ENCODE measurements around the gene G6PC3.
"Not testable (repeated sequence)": the region's sequence is repeated elsewhere in the genome, so short reads cannot be mapped to it uniquely, and the experiment has no call there.

G6PC3 gene

DNA sequence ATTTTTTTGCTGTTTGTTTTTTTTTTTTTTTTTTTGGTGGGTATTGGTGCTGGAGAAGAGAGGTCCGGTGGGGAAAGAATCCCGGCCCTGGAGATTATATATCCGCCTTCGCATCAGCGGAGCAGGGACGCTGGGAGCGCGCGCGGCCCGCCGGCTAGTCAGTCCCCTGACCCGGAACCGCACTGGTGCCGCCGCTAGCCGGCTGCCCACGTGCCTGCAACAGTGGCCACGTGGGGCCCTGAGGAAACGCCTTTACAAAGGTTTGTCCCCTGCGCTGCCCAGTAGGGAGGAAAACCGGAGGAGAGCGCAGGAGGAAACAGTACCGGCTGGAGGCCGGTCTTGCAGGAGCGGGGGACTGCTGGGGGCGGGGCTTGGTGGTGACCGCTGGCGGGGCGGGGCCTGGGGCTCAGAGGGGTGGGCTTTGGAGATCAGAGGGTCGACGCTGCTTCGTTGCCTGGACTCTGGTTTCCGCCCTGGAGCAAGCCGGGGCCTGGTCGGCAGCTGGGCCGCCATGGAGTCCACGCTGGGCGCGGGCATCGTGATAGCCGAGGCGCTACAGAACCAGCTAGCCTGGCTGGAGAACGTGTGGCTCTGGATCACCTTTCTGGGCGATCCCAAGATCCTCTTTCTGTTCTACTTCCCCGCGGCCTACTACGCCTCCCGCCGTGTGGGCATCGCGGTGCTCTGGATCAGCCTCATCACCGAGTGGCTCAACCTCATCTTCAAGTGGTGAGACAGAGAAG, at the start of gene G6PC3:
G6PC3 (plus strand) TSS at position 281 of the 743 bp plus-strand sequence; CDS start at position 512, 231 bp downstream.
- DNase-seq: peak; percentile 100

- DNase-seq: not testable (repeated sequence)
Observed at GRCh38 chr17:44021227-44021626, 49.3 kb upstream of the G6PC3 start.

- no peak for DNase-seq
Observed at GRCh38 chr17:44022246-44022645, 48.3 kb upstream of the G6PC3 start.

DNA sequence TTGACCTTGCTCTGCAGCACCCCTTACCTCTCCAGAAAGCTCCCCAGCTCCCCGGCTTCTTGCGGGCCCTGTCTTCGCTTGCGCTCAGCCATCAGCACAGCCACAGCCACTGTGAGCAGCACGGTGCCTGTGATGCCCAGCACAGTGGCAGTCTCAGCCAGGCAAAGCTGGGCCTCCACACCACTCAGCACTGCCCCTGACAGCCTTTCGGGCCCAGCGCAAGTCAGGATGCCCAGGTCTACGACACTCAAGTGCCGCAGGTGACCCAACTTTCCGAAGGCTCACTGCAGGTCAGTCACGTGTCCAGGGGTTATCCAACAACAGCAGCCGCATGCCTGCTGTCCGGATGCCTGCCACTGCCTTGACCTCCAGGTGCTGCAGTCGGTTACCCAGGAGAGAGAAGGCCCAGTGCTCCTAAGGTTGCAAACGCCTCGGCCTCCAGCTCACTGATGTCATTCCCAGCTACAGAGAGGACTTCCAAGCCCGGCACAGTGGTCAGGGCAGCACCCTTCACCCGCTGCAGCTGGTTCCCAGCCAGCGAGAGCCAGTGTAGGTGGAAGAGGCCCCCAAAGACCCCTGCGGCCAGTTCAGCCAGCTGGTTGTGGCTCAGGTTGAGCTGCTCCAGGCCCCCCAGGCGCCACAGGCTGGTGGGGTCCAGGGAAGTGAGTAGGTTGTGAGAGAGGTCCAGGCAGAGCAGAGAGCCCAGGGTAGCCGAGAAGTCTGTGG, 46.8 kb upstream of the G6PC3 start:
- no peak for DNase-seq

DNA sequence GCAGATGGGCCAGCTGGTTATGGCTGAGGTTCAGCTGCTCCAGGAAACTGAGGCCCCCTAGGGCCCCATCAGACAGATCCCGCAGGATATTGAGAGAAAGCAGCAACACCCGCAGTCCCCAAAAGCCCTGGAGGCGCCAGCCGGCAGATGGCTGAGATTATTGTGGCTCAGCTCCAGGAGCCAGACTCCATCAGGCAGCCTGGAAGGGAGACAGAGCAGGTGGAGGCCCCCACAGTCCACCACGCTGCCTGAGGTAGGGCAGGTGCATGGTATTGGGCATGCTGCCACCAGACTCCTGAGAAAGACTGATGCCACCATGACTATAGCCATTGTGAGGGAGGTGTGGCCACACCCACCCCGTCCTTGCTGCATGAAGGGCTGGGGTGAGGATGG, 46.3 kb upstream of the G6PC3 start:
- peak; percentile 97 for DNase-seq

- DNase-seq: no peak
Observed at GRCh38 chr17:44024853-44025252, 45.7 kb upstream of the G6PC3 start.

DNA sequence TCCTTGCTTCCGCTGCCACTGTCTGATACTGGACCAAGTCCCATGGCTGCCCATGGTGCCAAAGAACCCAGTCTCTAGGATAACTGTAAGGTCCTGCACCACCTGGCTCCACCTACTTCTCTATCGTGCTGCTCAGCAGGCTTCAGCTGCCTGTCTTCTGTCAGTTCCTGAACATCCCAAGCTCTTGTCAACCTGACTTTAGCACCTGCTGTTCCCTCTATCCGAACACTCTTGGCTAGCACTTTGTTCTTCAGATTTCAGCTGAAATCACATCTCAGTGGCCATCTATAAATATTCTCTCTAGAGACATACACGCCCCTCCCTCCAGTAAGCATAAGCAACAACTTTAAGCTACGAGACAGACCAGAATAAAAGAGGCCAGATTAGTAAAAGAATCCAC, 40.8 kb upstream of the G6PC3 start:
- no peak for DNase-seq

DNA sequence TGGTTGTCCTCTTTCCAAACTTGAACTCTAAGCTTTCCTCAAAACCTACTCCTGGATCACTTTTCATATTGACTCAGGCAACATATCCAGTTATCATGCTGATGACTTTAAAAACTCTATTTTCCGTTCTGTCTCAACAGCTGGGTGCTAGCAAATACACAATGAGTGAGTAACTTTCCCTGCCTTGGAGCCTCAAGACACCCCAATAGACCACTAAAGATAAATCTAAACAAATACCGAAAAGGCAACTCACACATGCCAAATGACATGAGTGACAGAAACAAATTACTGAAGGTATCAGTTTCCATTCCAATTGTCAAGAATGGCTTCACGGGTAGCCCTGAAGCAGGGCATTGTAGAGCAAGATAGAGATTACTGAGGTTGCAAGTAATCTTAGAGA, 40.1 kb upstream of the G6PC3 start:
- DNase-seq: no peak

DNA sequence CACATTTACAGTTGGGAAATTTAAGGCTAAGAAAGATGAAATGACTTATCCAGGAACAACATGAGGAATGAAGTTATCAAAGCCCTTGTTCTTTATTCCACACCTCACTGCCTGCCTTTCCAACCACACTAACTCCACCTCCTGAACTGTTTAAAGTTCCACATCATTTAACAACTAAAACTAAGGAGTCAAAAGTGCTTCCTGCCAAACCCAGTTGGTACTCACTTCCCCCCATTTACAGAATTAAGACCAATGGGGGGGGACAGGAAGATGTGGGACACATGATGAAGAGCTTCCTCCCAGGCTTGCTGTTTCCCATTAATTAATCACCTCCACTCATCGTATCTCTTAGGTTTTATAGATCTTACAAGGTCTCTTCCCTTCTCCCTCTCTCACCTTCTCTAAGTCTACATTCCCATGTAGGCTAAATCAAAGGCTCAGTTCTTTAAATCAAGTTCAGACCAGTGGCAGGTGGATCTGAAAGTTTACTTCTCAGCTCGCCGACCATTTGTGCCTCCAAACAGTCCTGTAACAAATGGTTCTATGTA, 36.6 kb upstream of the G6PC3 start:
- DNase-seq: peak; percentile 9

GRCh38 chr17:44034688-44035087, 35.8 kb upstream of the G6PC3 start:
- DNase-seq: not testable (repeated sequence)

DNA sequence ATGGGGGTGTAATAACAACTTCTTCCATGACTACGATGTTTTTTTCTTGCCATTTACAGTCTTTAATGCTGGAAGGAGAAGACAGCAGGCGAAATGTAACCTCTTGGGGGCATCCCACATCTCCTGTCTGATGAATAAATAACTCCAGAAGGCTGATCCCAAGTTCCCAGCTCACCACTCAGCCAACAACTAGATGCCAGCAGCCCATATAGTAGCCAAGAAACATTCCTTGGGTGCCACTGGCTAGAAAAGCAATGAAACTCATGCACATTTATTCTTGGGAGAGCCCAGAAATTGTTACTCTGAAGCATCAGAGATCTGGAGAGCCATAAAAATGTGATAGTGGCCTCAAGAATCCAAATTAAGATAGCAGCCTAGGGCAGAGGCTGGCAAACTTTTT, 33.1 kb upstream of the G6PC3 start:
- no peak for DNase-seq

DNA sequence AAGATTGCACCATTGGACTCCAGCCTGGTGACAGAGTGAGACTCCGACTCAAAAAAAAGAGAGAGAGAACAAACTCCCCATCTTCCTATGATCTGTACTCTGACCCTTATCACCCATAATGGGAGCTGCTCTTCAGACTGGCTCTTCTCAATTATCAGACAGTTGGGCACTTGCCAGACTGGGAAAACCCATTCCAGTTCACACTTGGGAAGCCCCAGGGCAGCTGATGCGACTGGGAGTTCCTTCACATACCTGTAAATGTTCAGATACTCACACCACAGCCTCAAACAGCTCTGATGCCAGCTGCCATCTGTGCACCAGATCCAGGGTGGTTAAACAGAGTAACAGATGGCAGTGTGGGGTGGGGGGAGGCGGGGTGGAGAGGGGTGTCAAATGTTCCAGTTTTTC, 31.9 kb upstream of the G6PC3 start:
- peak; percentile 77 for DNase-seq

- DNase-seq: no peak
Observed at GRCh38 chr17:44039829-44040635, 30.5 kb upstream of the G6PC3 start.

- DNase-seq: no peak
Observed at GRCh38 chr17:44043272-44043696, 27.3 kb upstream of the G6PC3 start.

DNA sequence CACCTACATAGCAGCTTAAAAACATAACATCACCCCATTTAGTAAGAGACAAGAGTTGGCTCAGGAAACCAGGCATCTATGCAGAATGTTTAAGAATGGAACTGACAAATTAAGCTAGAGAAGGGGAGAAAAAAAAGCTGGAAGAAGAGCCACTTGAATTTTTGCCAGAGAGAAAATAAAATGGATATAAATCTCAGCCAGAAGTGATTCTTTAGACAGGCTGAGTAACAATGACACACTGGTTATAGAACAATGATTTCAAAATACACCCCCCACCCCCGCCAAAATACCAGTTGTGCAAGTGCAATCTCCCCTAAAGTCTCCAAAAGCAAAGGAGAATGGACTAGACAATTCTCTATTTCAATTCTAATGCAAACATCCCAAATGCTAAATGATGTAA, 26.5 kb upstream of the G6PC3 start:
- no peak for DNase-seq

DNA sequence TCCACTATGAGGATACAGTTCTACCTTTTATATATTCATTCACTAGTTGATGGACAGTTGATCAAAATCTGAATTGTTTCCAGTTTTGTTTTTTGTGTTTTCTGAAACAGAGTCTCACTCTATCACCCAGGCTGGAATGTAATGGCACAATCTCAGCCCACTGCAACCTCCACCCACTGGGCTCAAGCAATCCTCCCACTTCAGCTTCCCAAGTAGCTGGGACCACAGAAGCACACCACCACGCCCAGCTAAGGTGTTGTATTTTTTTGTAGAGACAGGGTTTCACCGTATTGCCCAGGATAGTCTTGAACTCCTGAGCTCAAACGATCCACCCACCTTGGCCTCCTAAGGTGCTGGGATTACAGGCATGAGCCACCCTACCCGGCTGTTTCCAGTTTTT, 25.0 kb upstream of the G6PC3 start:
- no peak for DNase-seq

DNA sequence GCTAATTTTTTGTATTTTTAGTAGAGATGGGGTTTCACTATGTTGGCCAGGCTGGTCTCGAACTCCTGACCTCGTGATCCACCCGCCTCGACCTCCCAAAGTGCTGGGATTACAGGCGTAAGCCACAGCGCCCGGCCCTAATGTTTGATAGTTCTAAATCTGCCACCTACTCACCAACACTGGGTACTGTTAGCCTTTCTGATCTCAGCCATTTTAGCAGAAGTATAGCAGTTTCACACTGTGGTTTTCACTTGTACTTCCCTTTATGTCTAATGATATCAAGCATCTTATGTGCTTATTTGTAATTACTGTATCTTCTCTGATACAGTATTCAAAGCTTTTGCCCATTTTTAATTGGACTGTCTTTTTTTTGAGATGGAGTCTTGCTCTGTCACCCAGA, 23.6 kb upstream of the G6PC3 start:
- DNase-seq: not testable (repeated sequence)

GRCh38 chr17:44049294-44050060, 21.1 kb upstream of the G6PC3 start:
- DNase-seq: no peak

DNA sequence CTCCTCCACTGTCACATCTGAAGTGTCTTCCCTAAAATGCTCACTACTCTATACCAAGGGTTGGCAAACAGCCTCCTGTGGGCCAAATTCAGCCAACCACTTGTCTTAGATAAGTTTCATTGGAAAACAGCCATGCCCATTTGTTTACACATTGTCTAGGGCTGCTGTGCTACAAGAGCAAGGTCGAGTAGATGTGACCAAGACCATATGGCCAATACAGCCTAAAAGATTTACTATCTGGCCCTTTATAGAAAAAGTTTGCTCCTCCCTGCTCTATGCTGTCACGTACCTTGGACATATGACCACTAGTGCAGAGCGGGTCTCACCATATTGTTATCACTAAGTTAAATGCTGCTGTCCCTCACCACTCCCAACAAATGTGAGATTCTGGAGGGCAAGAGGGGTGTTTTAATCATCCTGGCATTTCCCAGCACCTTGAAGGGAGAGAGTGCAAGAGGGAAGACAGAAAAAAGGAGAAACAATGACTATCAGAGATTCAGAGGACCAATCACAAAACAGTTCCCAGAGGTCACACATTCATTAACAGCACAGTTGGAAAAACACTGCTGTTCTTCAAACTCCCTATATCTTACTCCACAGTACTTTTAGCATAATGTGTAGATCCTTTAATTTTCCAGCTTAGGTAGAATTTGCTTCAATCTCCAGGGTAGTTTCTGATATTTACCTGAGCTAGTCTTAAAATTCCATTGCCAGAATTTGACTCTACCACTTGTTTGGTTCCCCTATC, 17.2 kb upstream of the G6PC3 start:
- peak; percentile 95 for DNase-seq

DNA sequence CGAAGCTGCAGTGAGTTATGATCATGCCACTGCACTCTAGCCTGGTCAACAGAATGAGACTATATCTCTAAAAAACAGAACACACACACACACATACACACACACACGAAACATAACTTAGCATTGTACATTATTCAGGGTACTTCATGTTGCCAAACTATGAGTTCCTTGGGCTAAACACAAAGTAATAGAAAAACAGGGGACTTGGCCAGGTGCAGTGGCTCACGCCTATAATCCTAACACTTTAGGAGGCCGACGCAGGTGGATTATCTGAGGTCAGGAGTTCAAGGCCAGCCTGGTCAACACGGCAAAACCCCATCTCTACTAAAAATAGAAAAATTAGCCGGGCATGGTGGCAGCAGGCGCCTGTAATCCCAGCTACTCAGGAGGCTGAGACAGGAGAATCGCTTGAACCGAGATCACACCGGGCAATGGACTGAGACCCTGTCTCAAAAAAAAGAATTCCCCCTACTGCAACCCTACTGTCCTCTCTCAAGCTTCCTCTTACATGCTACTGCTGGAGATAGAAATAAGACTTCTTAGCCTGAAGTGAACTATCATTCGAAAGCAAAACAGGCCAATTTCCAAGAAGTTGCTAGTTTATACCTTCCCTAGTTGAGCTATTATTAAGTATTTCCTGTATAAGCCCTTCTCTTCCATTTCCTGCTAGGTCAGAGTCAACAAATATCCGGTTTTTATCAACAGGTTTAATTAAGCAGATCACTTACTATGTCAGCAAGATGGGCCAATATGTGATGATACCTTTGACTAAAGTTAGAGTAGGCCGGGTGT, 11.2 kb upstream of the G6PC3 start:
- DNase-seq: no peak

GRCh38 chr17:44061446-44061845, 9.1 kb upstream of the G6PC3 start:
- DNase-seq: no peak
